GM12878 (cell line): ENCODE results near the gene BRCA2. TPM values are rescaled to one million over a fixed set of nuclear protein-coding genes. Genes with fewer than 3 reads are reported as not detected.
A peak's percentile ranks its signal among the peaks of the same experiment; 100 is the strongest.

Experiments used
- ATAC-seq: fragments of 200-7000 bp; cut with Tn5 transposase; 3 replicates; pipeline ENCODE4 v1.9.1; 2020; ENCODE audit warnings: mild to moderate bottlenecking, moderate library complexity
- BruUV-seq: library from RNA; stranded (reverse); fragments of 400-500 nt; replicated peaks from 2 replicates; lab custom pipeline; 2021; lab: Mats Ljungman, UMichigan
- CTCF ChIA-PET: fragments of 300-600 bp; sonication (Branson Sonifier 250); formaldehyde crosslinking; extraction: SDS; loops from one replicate; lab custom pipeline; 2021; ENCODE audit warnings: inconsistent platforms; lab: Yijun Ruan, JAX
- POLR2A ChIA-PET: fragments of 350-600 bp; formaldehyde crosslinking; extraction: SDS; loops from one replicate; lab custom pipeline; 2021; ENCODE audit warnings: inconsistent platforms; lab: Charles Lee
- RAD21 ChIA-PET: fragments of 300-600 bp; sonication (Branson Sonifier 250); formaldehyde crosslinking; loops from one replicate; lab custom pipeline; 2023; ENCODE audit warnings: antibody characterized with exemption; ENCODE audit not compliant: unreplicated experiment; lab: Charles Lee
- SMC1A ChIA-PET: fragments of 300-600 bp; sonication (Branson Sonifier 250); formaldehyde crosslinking; loops from one replicate; lab custom pipeline; 2023; ENCODE audit not compliant: unreplicated experiment, uncharacterized antibody; lab: Charles Lee
- DNase-seq: peaks from one replicate; pipeline ENCODE4 v3.0.0-alpha.2; 2011; ENCODE audit warnings: low read depth, low spot score
- FAIRE-seq: peaks from 3 replicates; lab custom pipeline; 2011; peaks lifted over from hg19 to GRCh38; lab: Jason Lieb, UNC
- H2AFZ ChIP-seq: 2 replicates; pipeline ENCODE4 v1.6.0; 2011; ENCODE audit warnings: low read depth, low read length, control low read depth; ENCODE audit not compliant: control insufficient read depth
- H3K27ac ChIP-seq: 2 replicates; pipeline ENCODE4 v1.5.1; 2011; ENCODE audit warnings: control low read depth; ENCODE audit not compliant: control insufficient read depth, insufficient read depth
- H3K27me3 ChIP-seq, 2 experiments: replicated peaks in 1 of 2; 2 replicates each; pipeline versions ENCODE4 v1.6.0 to v1.6.1; 2011; ENCODE audit warnings: low read length in 1 of 2; ENCODE audit not compliant: control insufficient read depth in 2 of 2, insufficient read depth in 2 of 2
- H3K36me3 ChIP-seq, 2 experiments: 2 replicates each; pipeline ENCODE4 v1.5.1; 2011; ENCODE audit warnings: low read length in 1 of 2; ENCODE audit not compliant: control insufficient read depth in 2 of 2, insufficient read depth in 2 of 2
- H3K4me1 ChIP-seq: 2 replicates; pipeline ENCODE4 v1.6.1; 2011; ENCODE audit warnings: mild to moderate bottlenecking, low read length, moderate library complexity, mixed read lengths; ENCODE audit not compliant: control insufficient read depth, insufficient read depth
- H3K4me2 ChIP-seq: 2 replicates; pipeline ENCODE4 v1.6.0; 2011; ENCODE audit warnings: control low read depth; ENCODE audit not compliant: control insufficient read depth, insufficient read depth
- H3K4me3 ChIP-seq: fragments of 200-600 bp; sonication (generic); 2 replicates; pipeline ENCODE4 v1.5.1; 2016
- H3K79me2 ChIP-seq: 2 replicates; pipeline ENCODE4 v1.6.0; 2011; ENCODE audit warnings: low read length; ENCODE audit not compliant: control insufficient read depth, insufficient read depth
- H3K9ac ChIP-seq: 2 replicates; pipeline ENCODE4 v1.8.0; 2011; ENCODE audit warnings: low read length, control low read depth, mixed read lengths; ENCODE audit not compliant: control insufficient read depth, insufficient read depth
- H3K9me3 ChIP-seq: replicated peaks from 3 replicates; pipeline ENCODE4 v1.5.1; 2011; ENCODE audit warnings: mild to moderate bottlenecking, low read length; ENCODE audit not compliant: control insufficient read depth, insufficient read depth
- H4K20me1 ChIP-seq: 2 replicates; pipeline ENCODE4 v1.6.0; 2011; ENCODE audit not compliant: control insufficient read depth, insufficient read depth
- CHD2 ChIP-seq: IDR thresholded peaks from 2 replicates; pipeline ENCODE4 v1.6.1; 2011; ENCODE audit warnings: low read depth, low read length, improper control_type of control experiment, borderline replicate concordance
- NFYB ChIP-seq: IDR thresholded peaks from 2 replicates; pipeline ENCODE4 v1.6.1; 2011; ENCODE audit warnings: low read depth, mild to moderate bottlenecking, low read length, improper control_type of control experiment, moderate library complexity; ENCODE audit not compliant: insufficient read depth
- WRNIP1 ChIP-seq: IDR thresholded peaks from 2 replicates; pipeline ENCODE4 v1.6.1; 2011; ENCODE audit warnings: low read depth, low read length, improper control_type of control experiment, borderline replicate concordance
- ZNF217 ChIP-seq: fragments of 450-650 bp; IDR thresholded peaks from 2 replicates; pipeline ENCODE4 v1.6.1; 2017; ENCODE audit warnings: antibody characterized with exemption, mild to moderate bottlenecking
- WGBS: methylation state at CpG from one replicate; pipeline ENCODE4 v1.1.6; 2016; ENCODE audit warnings: low lambda C conversion rate; ENCODE audit not compliant: insufficient replicate concordance, insufficient coverage; ENCODE audit errors: missing lambda C conversion rate; 5-methylcytosine and 5-hydroxymethylcytosine counted together
- in situ Hi-C: fragments of 300-500 bp; cut with MboI; formaldehyde crosslinking; loops from 9 replicates; pipeline ENCODE4 v1.14.3; 2018; ENCODE audit warnings: mixed read lengths
- intact Hi-C: fragments of 100-400 bp; cut with micrococcal nuclease; formaldehyde crosslinking; loops from one replicate; pipeline ENCODE4 v1.14.2; 2022; ENCODE audit not compliant: unreplicated experiment
- polyA plus RNA-seq, 11 experiments: library from polyadenylated mRNA; depleted of rRNA in 4 of 11; unstranded in 6 of 11; stranded (reverse) in 5 of 11; fragments of >200 nt; fragmentation: Nextera tagmentation in 4 of 11; fragmentation: Illumina TruSeq in 1 of 11; extraction: Ambion mirVana in 4 of 11; extraction: Trizol in 1 of 11; gene quantifications; 1 replicate in 1 of 11; 2 replicates in 10 of 11; pipeline versions ENCODE4 v1.2.1 to v1.2.3, GENCODE V29; 2011 to 2016; ENCODE audit warnings: inconsistent platforms in 2 of 11, missing spikeins in 2 of 11, low read depth in 1 of 11
- total RNA-seq, 4 experiments: library from RNA; depleted of rRNA in 3 of 4; stranded (reverse); fragments of >200 nt in 3 of 4; fragmentation: Illumina TruSeq in 1 of 4; extraction: Trizol in 1 of 4; gene quantifications; 2 replicates each; pipeline versions ENCODE4 v1.2.1 to v1.2.3, GENCODE V29; 2013 to 2021
- TF ChIP-seq, protein P1 (sequence below): fragments of 450-650 bp; IDR thresholded peaks from 2 replicates; pipeline ENCODE4 v1.6.1; 2014; ENCODE audit warnings: mild to moderate bottlenecking
- TF ChIP-seq, protein P2 (sequence below): fragments of 450-650 bp; IDR thresholded peaks from 2 replicates; pipeline ENCODE4 v1.6.1; 2018; ENCODE audit warnings: mild to moderate bottlenecking, low read depth, moderate library complexity; ENCODE audit not compliant: partially characterized antibody

The BRCA2 gene
- total and polyA plus RNA-seq, 10 of the 15 experiments (the other 5 are each of a cell fraction or from before 2014, with no cell fraction given), result 7.6 to 42.2 (median 23.9) TPM

DNA sequence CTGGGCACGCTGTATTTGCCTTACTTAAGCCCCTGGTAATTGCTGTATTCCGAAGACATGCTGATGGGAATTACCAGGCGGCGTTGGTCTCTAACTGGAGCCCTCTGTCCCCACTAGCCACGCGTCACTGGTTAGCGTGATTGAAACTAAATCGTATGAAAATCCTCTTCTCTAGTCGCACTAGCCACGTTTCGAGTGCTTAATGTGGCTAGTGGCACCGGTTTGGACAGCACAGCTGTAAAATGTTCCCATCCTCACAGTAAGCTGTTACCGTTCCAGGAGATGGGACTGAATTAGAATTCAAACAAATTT, 676 bp downstream of the BRCA2 start (continued):
- TF ChIP-seq, protein P1, sequence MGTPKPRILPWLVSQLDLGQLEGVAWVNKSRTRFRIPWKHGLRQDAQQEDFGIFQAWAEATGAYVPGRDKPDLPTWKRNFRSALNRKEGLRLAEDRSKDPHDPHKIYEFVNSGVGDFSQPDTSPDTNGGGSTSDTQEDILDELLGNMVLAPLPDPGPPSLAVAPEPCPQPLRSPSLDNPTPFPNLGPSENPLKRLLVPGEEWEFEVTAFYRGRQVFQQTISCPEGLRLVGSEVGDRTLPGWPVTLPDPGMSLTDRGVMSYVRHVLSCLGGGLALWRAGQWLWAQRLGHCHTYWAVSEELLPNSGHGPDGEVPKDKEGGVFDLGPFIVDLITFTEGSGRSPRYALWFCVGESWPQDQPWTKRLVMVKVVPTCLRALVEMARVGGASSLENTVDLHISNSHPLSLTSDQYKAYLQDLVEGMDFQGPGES, result no peak
- TF ChIP-seq, protein P2, sequence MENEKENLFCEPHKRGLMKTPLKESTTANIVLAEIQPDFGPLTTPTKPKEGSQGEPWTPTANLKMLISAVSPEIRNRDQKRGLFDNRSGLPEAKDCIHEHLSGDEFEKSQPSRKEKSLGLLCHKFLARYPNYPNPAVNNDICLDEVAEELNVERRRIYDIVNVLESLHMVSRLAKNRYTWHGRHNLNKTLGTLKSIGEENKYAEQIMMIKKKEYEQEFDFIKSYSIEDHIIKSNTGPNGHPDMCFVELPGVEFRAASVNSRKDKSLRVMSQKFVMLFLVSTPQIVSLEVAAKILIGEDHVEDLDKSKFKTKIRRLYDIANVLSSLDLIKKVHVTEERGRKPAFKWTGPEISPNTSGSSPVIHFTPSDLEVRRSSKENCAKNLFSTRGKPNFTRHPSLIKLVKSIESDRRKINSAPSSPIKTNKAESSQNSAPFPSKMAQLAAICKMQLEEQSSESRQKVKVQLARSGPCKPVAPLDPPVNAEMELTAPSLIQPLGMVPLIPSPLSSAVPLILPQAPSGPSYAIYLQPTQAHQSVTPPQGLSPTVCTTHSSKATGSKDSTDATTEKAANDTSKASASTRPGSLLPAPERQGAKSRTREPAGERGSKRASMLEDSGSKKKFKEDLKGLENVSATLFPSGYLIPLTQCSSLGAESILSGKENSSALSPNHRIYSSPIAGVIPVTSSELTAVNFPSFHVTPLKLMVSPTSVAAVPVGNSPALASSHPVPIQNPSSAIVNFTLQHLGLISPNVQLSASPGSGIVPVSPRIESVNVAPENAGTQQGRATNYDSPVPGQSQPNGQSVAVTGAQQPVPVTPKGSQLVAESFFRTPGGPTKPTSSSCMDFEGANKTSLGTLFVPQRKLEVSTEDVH, result no peak
- TF ChIP-seq CHD2 (no peak), NFYB (no peak)

DNA sequence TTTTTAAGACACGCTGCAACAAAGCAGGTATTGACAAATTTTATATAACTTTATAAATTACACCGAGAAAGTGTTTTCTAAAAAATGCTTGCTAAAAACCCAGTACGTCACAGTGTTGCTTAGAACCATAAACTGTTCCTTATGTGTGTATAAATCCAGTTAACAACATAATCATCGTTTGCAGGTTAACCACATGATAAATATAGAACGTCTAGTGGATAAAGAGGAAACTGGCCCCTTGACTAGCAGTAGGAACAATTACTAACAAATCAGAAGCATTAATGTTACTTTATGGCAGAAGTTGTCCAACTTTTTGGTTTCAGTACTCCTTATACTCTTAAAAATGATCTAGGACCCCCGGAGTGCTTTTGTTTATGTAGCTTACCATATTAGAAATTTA, 1.2 kb downstream of the BRCA2 start:
- H3K4me1 ChIP-seq, result peaks cover 20% of the 10 kb centered on the region
- ChIA-PET SMC1A (interaction anchor here (0.6 to 2.4 kb wide), 7 partner anchors 11 to 265 kb away, joined by 3 to 9 read pairs (median 6); partner anchors contain the start of gene N4BP2L1), POLR2A (interaction anchor here (3.1 kb wide), 1 partner anchor 111 kb away, joined by 16 read pairs; the partner anchor contains the start of gene N4BP2L1), CTCF (interaction anchor here (0.6 to 2.0 kb wide), 6 partner anchors 10 to 407 kb away, joined by 3 to 6 read pairs (median 4); partner anchors contain the start of gene N4BP2L2), RAD21 (interaction anchor here (1.0 to 2.3 kb wide), 3 partner anchors 214 to 406 kb away, joined by 4 to 14 read pairs (median 4); no protein-coding TSS in a partner anchor)
- DNase-seq (no peak), ATAC-seq (no peak), FAIRE-seq (no peak)
- intact Hi-C loops (loop anchor here (2.0 to 5.0 kb wide), 3 partner anchors 111 to 221 kb away; partner anchors contain the start of genes N4BP2L1 and N4BP2L2), in situ Hi-C loops (no loop called here)
- no peaks in the 10 kb centered on the region for H3K27me3 ChIP-seq
- no peaks in the 10 kb centered on the region for H3K36me3 ChIP-seq
- peak overlapping the region; percentile 78 for H3K4me3 ChIP-seq
- peak overlapping the region; percentile 97 for H3K27ac ChIP-seq
- peak overlapping the region; percentile 92 for H3K9ac ChIP-seq
- H3K4me2 ChIP-seq, result peak overlapping the region; percentile 100
- H3K9me3 ChIP-seq, result no peaks in the 10 kb centered on the region; the same call in 2 of the 3 replicates
- peak overlapping the region; percentile 53 for H2AFZ ChIP-seq
- WGBS, result 28% methylated on average over 6 of the region's 6 CpGs
- H4K20me1 ChIP-seq, result no peaks in the 10 kb centered on the region
- TF ChIP-seq ZNF217, result 0 out of 2 replicates have a peak, but pooled peaks have one; percentile 15
- no peak for TF ChIP-seq WRNIP1
- peaks cover 21% of the 10 kb centered on the region for H3K79me2 ChIP-seq
- BruUV-seq, result TSS peak; percentile 70
